GM12892 (cell line): Measurements from ENCODE around the gene C3orf85.

Experiments used
- POLR2A ChIP-seq: IDR thresholded peaks from 2 replicates; pipeline ENCODE4 v1.6.1; 2011; ENCODE audit warnings: low read depth, low read length, control low read depth
- POLR2AphosphoS5 ChIP-seq: IDR thresholded peaks from 2 replicates; pipeline ENCODE4 v1.6.1; 2011; ENCODE audit warnings: low read depth, low read length, control low read depth
- TAF1 ChIP-seq: IDR thresholded peaks from 2 replicates; pipeline ENCODE4 v1.6.1; 2011; ENCODE audit warnings: low read depth, mild to moderate bottlenecking, control low read depth, low read length, borderline replicate concordance

- no peak for TF ChIP-seq POLR2A
- no peak for TF ChIP-seq TAF1
- no peak for TF ChIP-seq POLR2AphosphoS5
These were observed 7.1 kb downstream of the C3orf85 start for GRCh38 chr3:109143646-109144045.
